GM10266 (cell line): ENCODE measurements around the gene GDF7.

Experiments used
- DNase-seq: peaks from one replicate; pipeline ENCODE4 v3.0.0; 2012; ENCODE audit errors: extremely low spot score
- CTCF ChIP-seq: IDR thresholded peaks from 2 replicates; pipeline ENCODE4 v1.5.1; 2012; ENCODE audit warnings: mild to moderate bottlenecking, low read depth; ENCODE audit not compliant: control insufficient read depth, insufficient read depth; ENCODE audit errors: missing control alignments

GDF7 gene

GRCh38 chr2:20682167-20682920, 15.4 kb downstream of the GDF7 start:
- DNase-seq: no peak
- TF ChIP-seq CTCF: peak; percentile 46

- no peak for TF ChIP-seq CTCF
- no peak for DNase-seq
Observed at GRCh38 chr2:20684581-20685063, 17.7 kb downstream of the GDF7 start.

GRCh38 chr2:20687260-20687832, 20.4 kb downstream of the GDF7 start:
- no peak for TF ChIP-seq CTCF
- no peak for DNase-seq

GRCh38 chr2:20689428-20690264, 22.7 kb downstream of the GDF7 start:
- DNase-seq: no peak

GRCh38 chr2:20691076-20691734, 24.3 kb downstream of the GDF7 start:
- DNase-seq: no peak
- TF ChIP-seq CTCF: no peak

More at GRCh38 chr2:20689428-20690264, 22.7 kb downstream of the GDF7 start:
- TF ChIP-seq CTCF: no peak

GRCh38 chr2:20692081-20692480, 25.1 kb downstream of the GDF7 start:
- no peak for TF ChIP-seq CTCF
- no peak for DNase-seq

- TF ChIP-seq CTCF: no peak
- DNase-seq: no peak
Observed at GRCh38 chr2:20693317-20693716, 26.4 kb downstream of the GDF7 start.
